Mammary microvascular endothelial cell (primary cell): ENCODE results near the gene MEST. TPM values are rescaled to one million over a fixed set of nuclear protein-coding genes. Genes with fewer than 3 reads are reported as not detected.

Source experiments
- total RNA-seq: library from RNA; depleted of rRNA; stranded (reverse); fragments of >200 nt; gene quantifications from 2 replicates; pipeline ENCODE4 v1.2.3, GENCODE V29; 2015

The MEST gene, protein sequence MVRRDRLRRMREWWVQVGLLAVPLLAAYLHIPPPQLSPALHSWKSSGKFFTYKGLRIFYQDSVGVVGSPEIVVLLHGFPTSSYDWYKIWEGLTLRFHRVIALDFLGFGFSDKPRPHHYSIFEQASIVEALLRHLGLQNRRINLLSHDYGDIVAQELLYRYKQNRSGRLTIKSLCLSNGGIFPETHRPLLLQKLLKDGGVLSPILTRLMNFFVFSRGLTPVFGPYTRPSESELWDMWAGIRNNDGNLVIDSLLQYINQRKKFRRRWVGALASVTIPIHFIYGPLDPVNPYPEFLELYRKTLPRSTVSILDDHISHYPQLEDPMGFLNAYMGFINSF
- total RNA-seq: 0.80 and 1.0 TPM in 2 replicates

GRCh38 chr7:130491841-130492522 is at the start of gene MEST:
MEST (plus strand) TSS chr7:130492085; CDS start chr7:130492314, 229 bp downstream.

Other genes starting within 250 kb of the MEST start
- not detected in 2 replicates for gene CPA2, start 225.2 kb upstream of the MEST start, total RNA-seq
- 1.1 TPM in 1 of 2 replicates, not detected in the other for gene CPA4, start 198.9 kb upstream of the MEST start, total RNA-seq
- gene CPA5, start 147.3 kb upstream of the MEST start, total RNA-seq: not detected in 2 replicates
- not detected in 2 replicates for gene CPA1, start 111.6 kb upstream of the MEST start, total RNA-seq
- 16.1 and 21.1 TPM in 2 replicates for gene CEP41, start 51.1 kb upstream of the MEST start, total RNA-seq
- gene COPG2, start 176.7 kb downstream of the MEST start, total RNA-seq: 3.8 TPM in 2 replicates
- not detected in 2 replicates for gene TSGA13, start 194.5 kb downstream of the MEST start, total RNA-seq
- gene KLF14, start 242.1 kb downstream of the MEST start, total RNA-seq: not detected in 2 replicates